GM19467 (cell line): ENCODE results near the gene ADAM10.

Experiments
- ATAC-seq: cut with Tn5 transposase; IDR thresholded peaks from one replicate; pipeline ENCODE4 v1.9.1; 2021; ENCODE audit warnings: mild to moderate bottlenecking, moderate library complexity; ENCODE audit not compliant: unreplicated experiment

Gene ADAM10

GRCh38 chr15:58556028-58556361, 193.5 kb downstream of the ADAM10 start:
- ATAC-seq = no peak

GRCh38 chr15:58555162-58556027, 194.1 kb downstream of the ADAM10 start:
- ATAC-seq = no peak

GRCh38 chr15:58554758-58555157, 194.7 kb downstream of the ADAM10 start:
- ATAC-seq = no peak

GRCh38 chr15:58553365-58553918, 196.1 kb downstream of the ADAM10 start:
- ATAC-seq = no peak

- ATAC-seq = no peak
Observed at GRCh38 chr15:58552505-58553364, 196.8 kb downstream of the ADAM10 start.

GRCh38 chr15:58551764-58552504, 197.6 kb downstream of the ADAM10 start:
- ATAC-seq = no peak

GRCh38 chr15:58551084-58551763, 198.3 kb downstream of the ADAM10 start:
- ATAC-seq = no peak

GRCh38 chr15:58549785-58550074, 199.8 kb downstream of the ADAM10 start:
- ATAC-seq = no peak

GRCh38 chr15:58549013-58549784, 200.3 kb downstream of the ADAM10 start:
- no peak for ATAC-seq

GRCh38 chr15:58548308-58549012, 201.0 kb downstream of the ADAM10 start:
- no peak for ATAC-seq

GRCh38 chr15:58547628-58548307, 201.7 kb downstream of the ADAM10 start:
- no peak for ATAC-seq

- no peak for ATAC-seq
Observed at GRCh38 chr15:58546635-58547627, 202.6 kb downstream of the ADAM10 start.

GRCh38 chr15:58546066-58546591, 203.4 kb downstream of the ADAM10 start:
- ATAC-seq = no peak

GRCh38 chr15:58545307-58546065, 204.0 kb downstream of the ADAM10 start:
- ATAC-seq = no peak

- no peak for ATAC-seq
Observed at GRCh38 chr15:58544756-58545155, 204.8 kb downstream of the ADAM10 start.

GRCh38 chr15:58543664-58544335, 205.7 kb downstream of the ADAM10 start:
- no peak for ATAC-seq
